GM19452 (cell line): ENCODE results near the gene UBAP2L.

ENCODE experiments used
- ATAC-seq: cut with Tn5 transposase; IDR thresholded peaks from one replicate; pipeline ENCODE4 v1.9.1; 2021; ENCODE audit not compliant: unreplicated experiment

Gene UBAP2L

GRCh38 chr1:154220071-154220969 is at the start of gene UBAP2L:
UBAP2L (plus strand) TSS chr1:154220955; CDS start chr1:154225124, 4,169 bp downstream.
- ATAC-seq, result peak; percentile 87

- ATAC-seq, result no peak
Observed at GRCh38 chr1:154171223-154171583, 49.6 kb upstream of the UBAP2L start.

- no peak for ATAC-seq
Observed at GRCh38 chr1:154171880-154172279, 48.9 kb upstream of the UBAP2L start.

- ATAC-seq, result no peak
Observed at GRCh38 chr1:154174654-154175053, 46.1 kb upstream of the UBAP2L start.

GRCh38 chr1:154176337-154176736 is 44.4 kb upstream of the UBAP2L start:
- ATAC-seq, result no peak

GRCh38 chr1:154178013-154178412 is 42.7 kb upstream of the UBAP2L start:
- no peak for ATAC-seq

- ATAC-seq, result no peak
Observed at GRCh38 chr1:154178911-154179811, 41.6 kb upstream of the UBAP2L start.

- ATAC-seq, result no peak
Observed at GRCh38 chr1:154179946-154180687, 40.6 kb upstream of the UBAP2L start.

- no peak for ATAC-seq
Observed at GRCh38 chr1:154181944-154182343, 38.8 kb upstream of the UBAP2L start.

GRCh38 chr1:154182344-154183045 is 38.3 kb upstream of the UBAP2L start:
- peak; percentile 59 for ATAC-seq

- peak; percentile 56 for ATAC-seq
Observed at GRCh38 chr1:154183046-154183915, 37.5 kb upstream of the UBAP2L start.

- ATAC-seq, result no peak
Observed at GRCh38 chr1:154186177-154186576, 34.6 kb upstream of the UBAP2L start.

- no peak for ATAC-seq
Observed at GRCh38 chr1:154186852-154187501, 33.8 kb upstream of the UBAP2L start.

GRCh38 chr1:154190550-154190949 is 30.2 kb upstream of the UBAP2L start:
- no peak for ATAC-seq

- ATAC-seq, result no peak
Observed at GRCh38 chr1:154191990-154192461, 28.7 kb upstream of the UBAP2L start, which contains the start of gene TPM3. TPM3 (minus strand) TSS chr1:154192100; CDS start chr1:154192018, 82 bp downstream.

GRCh38 chr1:154192476-154192875 is 28.3 kb upstream of the UBAP2L start:
- ATAC-seq, result no peak

GRCh38 chr1:154193821-154194220 is 26.9 kb upstream of the UBAP2L start:
- ATAC-seq, result no peak

GRCh38 chr1:154198756-154199562 is 21.8 kb upstream of the UBAP2L start:
- no peak for ATAC-seq
